Ectodermal cell (in vitro differentiated cells): Measurements from ENCODE around the gene SHROOM3.

Experiments
- H3K27ac ChIP-seq: 2 replicates; pipeline ENCODE4 v1.7.0; 2013; ENCODE audit warnings: mild to moderate bottlenecking, low read depth, low read length; ENCODE audit not compliant: insufficient read depth, poor library complexity, severe bottlenecking
- H3K27me3 ChIP-seq: 2 replicates; pipeline ENCODE4 v1.7.0; 2013; ENCODE audit warnings: mild to moderate bottlenecking, low read length; ENCODE audit not compliant: insufficient read depth, control insufficient read depth, poor library complexity, severe bottlenecking
- H3K36me3 ChIP-seq: one replicate; pipeline ENCODE4 v1.7.0; 2013; ENCODE audit warnings: low read length; ENCODE audit not compliant: control insufficient read depth, insufficient read depth
- H3K4me1 ChIP-seq: one replicate; pipeline ENCODE4 v1.7.0; 2013; ENCODE audit warnings: low read length; ENCODE audit not compliant: control insufficient read depth, insufficient read depth
- H3K4me3 ChIP-seq: 2 replicates; pipeline ENCODE4 v1.7.0; 2013; ENCODE audit warnings: low read depth, low read length, control low read depth; ENCODE audit not compliant: insufficient read depth
- H3K9me3 ChIP-seq: 2 replicates; pipeline ENCODE4 v1.7.0; 2013; ENCODE audit warnings: mild to moderate bottlenecking, low read length, moderate library complexity; ENCODE audit not compliant: control insufficient read depth
- WGBS, 2 experiments: methylation state at CpG; one replicate each; pipeline ENCODE4 v1.1.7; 2013; ENCODE audit warnings: missing lambda C conversion rate in 2 of 2; 5-methylcytosine and 5-hydroxymethylcytosine counted together

SHROOM3 gene

GRCh38 chr4:76628251-76628650 lies 193.2 kb downstream of the SHROOM3 start:
- WGBS, 2 experiments, result 94 to 100% methylated on average over 1 of the region's 1 CpG
- peaks cover 19% of the 10 kb centered on the region for H3K4me1 ChIP-seq
- no peak overlapping the region for H3K4me3 ChIP-seq
- H3K36me3 ChIP-seq, result no peaks in the 10 kb centered on the region
- no peaks in the 10 kb centered on the region for H3K27me3 ChIP-seq
- no peak overlapping the region for H3K27ac ChIP-seq
- no peaks in the 10 kb centered on the region for H3K9me3 ChIP-seq

GRCh38 chr4:76630741-76631140 lies 195.7 kb downstream of the SHROOM3 start:
- H3K4me1 ChIP-seq, result no peaks in the 10 kb centered on the region
- no peaks in the 10 kb centered on the region for H3K27me3 ChIP-seq
- 97 to 100% methylated on average over 1 of the region's 1 CpG for WGBS, 2 experiments
- H3K36me3 ChIP-seq, result no peaks in the 10 kb centered on the region
- no peaks in the 10 kb centered on the region for H3K9me3 ChIP-seq
- no peak overlapping the region for H3K4me3 ChIP-seq
- H3K27ac ChIP-seq, result no peak overlapping the region

GRCh38 chr4:76634220-76634619 lies 199.2 kb downstream of the SHROOM3 start:
- Histone ChIP-seq H3K27ac (no peak overlapping the region), H3K4me1 (no peaks in the 10 kb centered on the region), H3K36me3 (no peaks in the 10 kb centered on the region), H3K27me3 (no peaks in the 10 kb centered on the region), H3K9me3 (no peaks in the 10 kb centered on the region), H3K4me3 (no peak overlapping the region)
- WGBS, 2 experiments, result 82 to 83% methylated on average over 2 to 3 of the region's 3 CpGs

- Histone ChIP-seq H3K27ac (no peak overlapping the region), H3K36me3 (peaks cover 3% of the 10 kb centered on the region), H3K4me3 (no peak overlapping the region), H3K27me3 (no peaks in the 10 kb centered on the region), H3K4me1 (no peaks in the 10 kb centered on the region), H3K9me3 (no peaks in the 10 kb centered on the region)
- WGBS, 2 experiments, result 91 to 96% methylated on average over 5 of the region's 5 CpGs
Measured at GRCh38 chr4:76637712-76638361, 202.8 kb downstream of the SHROOM3 start.

GRCh38 chr4:76639288-76639687 lies 204.3 kb downstream of the SHROOM3 start:
- H3K36me3 ChIP-seq, result peaks cover 3% of the 10 kb centered on the region
- H3K4me1 ChIP-seq, result no peaks in the 10 kb centered on the region
- no peaks in the 10 kb centered on the region for H3K27me3 ChIP-seq
- no peaks in the 10 kb centered on the region for H3K9me3 ChIP-seq
- whole genome bisulfite sequencing, 2 experiments, result 78 to 80% methylated on average over 4 of the region's 4 CpGs
- H3K4me3 ChIP-seq, result no peak overlapping the region
- no peak overlapping the region for H3K27ac ChIP-seq

- no peaks in the 10 kb centered on the region for H3K9me3 ChIP-seq
- no peak overlapping the region for H3K4me3 ChIP-seq
- H3K36me3 ChIP-seq, result peaks cover 9% of the 10 kb centered on the region
- H3K4me1 ChIP-seq, result no peaks in the 10 kb centered on the region
- no peak overlapping the region for H3K27ac ChIP-seq
- WGBS, 2 experiments, result 92 to 93% methylated on average over 6 of the region's 6 CpGs
- no peaks in the 10 kb centered on the region for H3K27me3 ChIP-seq
Measured at GRCh38 chr4:76640353-76640910, 205.4 kb downstream of the SHROOM3 start.

GRCh38 chr4:76641351-76641750 lies 206.3 kb downstream of the SHROOM3 start:
- Histone ChIP-seq H3K4me3 (no peak overlapping the region), H3K27me3 (no peaks in the 10 kb centered on the region), H3K4me1 (no peaks in the 10 kb centered on the region), H3K27ac (no peak overlapping the region), H3K36me3 (peaks cover 9% of the 10 kb centered on the region), H3K9me3 (no peaks in the 10 kb centered on the region)
- WGBS, 2 experiments, result 93 to 98% methylated on average over 4 of the region's 4 CpGs

GRCh38 chr4:76641758-76642157 lies 206.7 kb downstream of the SHROOM3 start:
- Histone ChIP-seq H3K4me3 (no peak overlapping the region), H3K4me1 (no peaks in the 10 kb centered on the region), H3K27ac (no peak overlapping the region), H3K27me3 (no peaks in the 10 kb centered on the region), H3K9me3 (no peaks in the 10 kb centered on the region), H3K36me3 (peaks cover 9% of the 10 kb centered on the region)
- 99 to 100% methylated on average over 1 to 2 of the region's 2 CpGs for WGBS, 2 experiments

- Histone ChIP-seq H3K4me1 (no peaks in the 10 kb centered on the region), H3K27ac (no peak overlapping the region), H3K27me3 (no peaks in the 10 kb centered on the region), H3K9me3 (no peaks in the 10 kb centered on the region), H3K36me3 (peaks cover 9% of the 10 kb centered on the region), H3K4me3 (no peak overlapping the region)
- 96 to 97% methylated on average over 8 of the region's 8 CpGs for WGBS, 2 experiments
Measured at GRCh38 chr4:76644831-76645485, 209.9 kb downstream of the SHROOM3 start.

- no peaks in the 10 kb centered on the region for H3K9me3 ChIP-seq
- 100% methylated on average over 1 of the region's 1 CpG for WGBS, 2 experiments
- no peak overlapping the region for H3K27ac ChIP-seq
- H3K4me1 ChIP-seq, result no peaks in the 10 kb centered on the region
- H3K36me3 ChIP-seq, result peaks cover 6% of the 10 kb centered on the region
- H3K27me3 ChIP-seq, result no peaks in the 10 kb centered on the region
- H3K4me3 ChIP-seq, result no peak overlapping the region
Measured at GRCh38 chr4:76649086-76649485, 214.1 kb downstream of the SHROOM3 start.
